OCI-LY1 (cell line): ENCODE results near the gene DDX51.

Experiments used
- H2AFZ ChIP-seq: fragments of 200-600 bp; sonication (generic), shearing (Covaris generic); 2 replicates; pipeline ENCODE4 v1.6.0; 2014; ENCODE audit warnings: antibody characterized with exemption, mild to moderate bottlenecking, low read length
- H3F3A ChIP-seq: fragments of 200-600 bp; sonication (generic), shearing (Covaris generic); 2 replicates; pipeline ENCODE4 v1.6.0; 2014; ENCODE audit warnings: mild to moderate bottlenecking, antibody characterized with exemption, low read length, moderate library complexity; ENCODE audit not compliant: insufficient read depth
- H3K27ac ChIP-seq: fragments of 200-600 bp; sonication (generic); 2 replicates; pipeline ENCODE4 v1.5.1; 2014; ENCODE audit warnings: low read length, mixed run types, mild to moderate bottlenecking, low read depth; ENCODE audit not compliant: poor library complexity, severe bottlenecking
- H3K27me3 ChIP-seq: fragments of 200-600 bp; sonication (generic); 2 replicates; pipeline ENCODE4 v1.6.0; 2014; ENCODE audit warnings: antibody characterized with exemption, mild to moderate bottlenecking, low read length, moderate library complexity; ENCODE audit not compliant: insufficient read depth
- H3K36me3 ChIP-seq: fragments of 200-600 bp; sonication (generic); 2 replicates; pipeline ENCODE4 v1.6.1; 2014; ENCODE audit warnings: mild to moderate bottlenecking, antibody characterized with exemption, low read length, moderate library complexity, mixed read lengths; ENCODE audit not compliant: insufficient read depth
- H3K4me1 ChIP-seq: fragments of 200-600 bp; sonication (generic); 2 replicates; pipeline ENCODE4 v1.5.1; 2014; ENCODE audit warnings: mild to moderate bottlenecking, low read length, moderate library complexity; ENCODE audit not compliant: insufficient read depth, severe bottlenecking
- H3K4me2 ChIP-seq: fragments of 200-600 bp; sonication (generic), shearing (Covaris generic); 2 replicates; pipeline ENCODE4 v1.6.1; 2014; ENCODE audit warnings: low read length
- H3K4me3 ChIP-seq: fragments of 200-600 bp; sonication (generic); 2 replicates; pipeline ENCODE4 v1.5.1; 2014; ENCODE audit warnings: low read length, low read depth, mild to moderate bottlenecking, mixed read lengths; ENCODE audit not compliant: poor library complexity, severe bottlenecking
- H3K79me2 ChIP-seq: fragments of 200-600 bp; shearing (Covaris generic); 2 replicates; pipeline ENCODE4 v1.6.1; 2016; ENCODE audit warnings: mixed run types, low read length, mixed read lengths; ENCODE audit not compliant: insufficient read depth
- H3K9ac ChIP-seq: fragments of 200-600 bp; sonication (generic), shearing (Covaris generic); 2 replicates; pipeline ENCODE4 v1.6.1; 2014; ENCODE audit warnings: mild to moderate bottlenecking, low read length, mixed read lengths
- H3K9me2 ChIP-seq: fragments of 200-600 bp; sonication (generic), shearing (Covaris generic); 2 replicates; pipeline ENCODE4 v1.6.1; 2014; ENCODE audit warnings: low read depth, mild to moderate bottlenecking, low read length, mixed read lengths
- H3K9me3 ChIP-seq: fragments of 200-600 bp; shearing (Covaris generic); 2 replicates; pipeline ENCODE4 v1.6.1; 2014; ENCODE audit warnings: low read length, mixed read lengths
- H4K20me1 ChIP-seq: fragments of 200-600 bp; sonication (generic), shearing (Covaris generic); 2 replicates; pipeline ENCODE4 v1.6.0; 2016; ENCODE audit warnings: mild to moderate bottlenecking, low read length; ENCODE audit not compliant: insufficient read depth
- EZH2 ChIP-seq: fragments of 200-600 bp; sonication (generic), shearing (Covaris generic); IDR thresholded peaks from 2 replicates; pipeline ENCODE4 v1.8.0; 2017; ENCODE audit warnings: borderline replicate concordance, mixed run types, mild to moderate bottlenecking, antibody characterized with exemption, low read length, moderate library complexity, mixed read lengths
- TF ChIP-seq, protein P1 (sequence below): fragments of 200-600 bp; sonication (generic), shearing (Covaris generic); IDR thresholded peaks from 2 replicates; pipeline ENCODE4 v1.5.1; 2017; ENCODE audit warnings: mild to moderate bottlenecking, antibody characterized with exemption, low read length, moderate library complexity, mixed read lengths

DDX51 gene

DNA sequence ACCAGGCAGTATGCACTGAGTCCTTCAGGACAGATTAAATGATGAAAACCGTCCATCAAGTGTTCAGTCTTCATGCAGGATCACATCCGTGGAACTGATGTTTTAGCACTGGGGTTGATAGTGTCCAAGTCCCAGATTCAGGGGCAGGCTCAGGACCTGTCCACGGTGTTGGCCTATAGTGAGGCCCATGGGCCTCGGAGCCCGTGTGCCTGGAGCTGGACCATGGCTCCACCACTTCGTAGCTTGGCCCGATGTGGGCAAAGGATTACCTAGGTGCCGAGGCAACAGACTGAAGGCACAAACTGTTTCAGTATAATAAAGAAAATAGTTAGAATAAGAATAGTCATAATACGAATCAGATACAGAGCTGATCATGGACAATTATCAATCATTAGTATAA, 41.8 kb downstream of the DDX51 start:
- Histone ChIP-seq H3F3A (no peaks in the 10 kb centered on the region), H3K36me3 (peaks cover 33% of the 10 kb centered on the region)

DNA sequence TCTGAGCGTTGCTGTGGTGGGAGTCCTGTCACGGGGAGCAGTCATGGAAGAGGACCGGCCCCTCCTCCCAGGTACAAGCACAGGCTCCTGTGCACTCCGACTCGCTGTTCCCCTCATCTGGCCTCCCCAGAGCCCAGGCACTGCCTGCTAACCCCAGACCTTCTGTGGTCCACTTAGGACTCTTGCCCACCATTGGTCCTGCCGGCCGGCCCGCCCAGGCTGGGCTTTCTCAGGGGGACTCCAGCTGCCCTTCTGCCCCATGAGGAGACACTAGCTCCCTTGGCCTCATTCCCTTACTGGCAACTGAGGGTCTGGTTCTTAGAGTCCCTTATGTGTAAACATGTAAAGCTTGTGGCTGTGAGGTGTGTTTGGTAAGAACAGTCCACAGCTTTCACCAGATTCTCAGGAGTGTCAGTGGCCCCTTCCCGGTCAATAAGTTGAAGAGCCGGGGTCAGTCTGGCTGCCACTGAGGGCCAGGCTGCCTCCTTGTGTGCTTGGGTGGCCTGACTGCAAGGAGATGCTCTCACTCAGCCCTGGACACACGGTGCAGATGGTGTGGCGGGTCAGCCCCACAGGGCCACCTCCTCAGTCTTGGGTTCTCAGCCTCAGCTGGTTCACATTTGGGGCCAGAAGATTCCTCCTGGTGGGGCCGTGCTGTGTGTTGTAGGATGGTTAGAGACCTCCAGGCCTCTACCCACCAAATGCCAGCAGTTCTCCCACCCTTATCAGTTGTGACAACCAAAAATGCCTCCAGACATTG, 43.6 kb downstream of the DDX51 start:
- Histone ChIP-seq H3K9me3 (no peaks in the 10 kb centered on the region), H3F3A (no peaks in the 10 kb centered on the region), H2AFZ (no peak overlapping the region), H3K79me2 (peaks cover 5% of the 10 kb centered on the region; the same call in 1 of the 2 replicates), H3K4me2 (no peak overlapping the region), H4K20me1 (no peaks in the 10 kb centered on the region), H3K27ac (no peak overlapping the region), H3K9me2 (no peaks in the 10 kb centered on the region), H3K9ac (no peak overlapping the region), H3K4me3 (no peak overlapping the region), H3K4me1 (no peaks in the 10 kb centered on the region), H3K27me3 (no peaks in the 10 kb centered on the region), H3K36me3 (peaks cover 38% of the 10 kb centered on the region)
- TF ChIP-seq, protein P1, sequence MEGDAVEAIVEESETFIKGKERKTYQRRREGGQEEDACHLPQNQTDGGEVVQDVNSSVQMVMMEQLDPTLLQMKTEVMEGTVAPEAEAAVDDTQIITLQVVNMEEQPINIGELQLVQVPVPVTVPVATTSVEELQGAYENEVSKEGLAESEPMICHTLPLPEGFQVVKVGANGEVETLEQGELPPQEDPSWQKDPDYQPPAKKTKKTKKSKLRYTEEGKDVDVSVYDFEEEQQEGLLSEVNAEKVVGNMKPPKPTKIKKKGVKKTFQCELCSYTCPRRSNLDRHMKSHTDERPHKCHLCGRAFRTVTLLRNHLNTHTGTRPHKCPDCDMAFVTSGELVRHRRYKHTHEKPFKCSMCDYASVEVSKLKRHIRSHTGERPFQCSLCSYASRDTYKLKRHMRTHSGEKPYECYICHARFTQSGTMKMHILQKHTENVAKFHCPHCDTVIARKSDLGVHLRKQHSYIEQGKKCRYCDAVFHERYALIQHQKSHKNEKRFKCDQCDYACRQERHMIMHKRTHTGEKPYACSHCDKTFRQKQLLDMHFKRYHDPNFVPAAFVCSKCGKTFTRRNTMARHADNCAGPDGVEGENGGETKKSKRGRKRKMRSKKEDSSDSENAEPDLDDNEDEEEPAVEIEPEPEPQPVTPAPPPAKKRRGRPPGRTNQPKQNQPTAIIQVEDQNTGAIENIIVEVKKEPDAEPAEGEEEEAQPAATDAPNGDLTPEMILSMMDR: no peak
- no peak for TF ChIP-seq EZH2

More for the DNA sequence above, 41.8 kb downstream of the DDX51 start:
- Histone ChIP-seq H3K27me3 (no peaks in the 10 kb centered on the region), H3K9ac (no peak overlapping the region), H3K4me1 (no peaks in the 10 kb centered on the region), H3K79me2 (peaks cover 1% of the 10 kb centered on the region; the same call in 1 of the 2 replicates), H3K9me3 (no peaks in the 10 kb centered on the region), H3K4me2 (no peak overlapping the region), H4K20me1 (no peaks in the 10 kb centered on the region), H3K4me3 (no peak overlapping the region), H3K9me2 (no peaks in the 10 kb centered on the region), H2AFZ (no peak overlapping the region), H3K27ac (no peak overlapping the region)
- no peak for TF ChIP-seq EZH2
- TF ChIP-seq, protein P1: no peak

DNA sequence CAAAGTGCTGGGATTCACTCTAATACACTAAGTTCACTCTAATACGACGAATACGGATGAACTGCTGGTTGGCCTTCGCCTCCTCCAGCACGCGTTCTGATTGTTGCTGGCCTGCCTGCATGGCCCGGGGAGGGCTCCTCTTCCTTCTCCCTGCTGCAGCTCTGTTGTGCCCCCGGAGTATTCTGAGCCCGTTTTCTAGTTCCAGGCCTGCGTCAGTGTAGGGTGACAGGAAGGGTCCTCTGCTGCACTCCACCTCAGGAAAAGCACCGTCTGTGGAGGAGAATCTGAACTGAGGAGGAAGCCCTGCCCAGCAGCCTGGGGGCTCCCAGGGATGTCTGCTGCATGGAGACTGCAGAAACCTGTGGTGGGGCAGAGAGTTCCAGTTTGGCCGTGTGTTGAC, 44.4 kb downstream of the DDX51 start:
- H3K9me3 ChIP-seq: no peaks in the 10 kb centered on the region
- no peak overlapping the region for H3K9ac ChIP-seq
- H2AFZ ChIP-seq: no peak overlapping the region
- TF ChIP-seq, protein P1: no peak
- TF ChIP-seq EZH2: no peak
- no peaks in the 10 kb centered on the region for H3F3A ChIP-seq
- H3K36me3 ChIP-seq: peaks cover 34% of the 10 kb centered on the region
- peaks cover 5% of the 10 kb centered on the region; the same call in 1 of the 2 replicates for H3K79me2 ChIP-seq
- no peak overlapping the region for H3K27ac ChIP-seq
- H3K9me2 ChIP-seq: no peaks in the 10 kb centered on the region
- H3K4me3 ChIP-seq: no peak overlapping the region
- no peak overlapping the region for H3K4me2 ChIP-seq
- no peaks in the 10 kb centered on the region for H3K4me1 ChIP-seq
- no peaks in the 10 kb centered on the region for H3K27me3 ChIP-seq
- H4K20me1 ChIP-seq: no peaks in the 10 kb centered on the region
